ENCODE data around the gene ECM2. TPM values are rescaled to one million over a fixed set of nuclear protein-coding genes. Genes with fewer than 3 reads are reported as not detected.
"Not testable (repeated sequence)": the region's sequence is repeated elsewhere in the genome, so short reads cannot be mapped to it uniquely, and the experiment has no call there.

Gene ECM2
- total RNA-seq (not detected), polyA plus RNA-seq (not detected), total RNA-seq (not detected)

- intact Hi-C loops (cut with micrococcal nuclease), result no loop called here
- Mint-ChIP-seq H3K27me3 (no peaks in the 10 kb centered on the region), H3K27ac (no peak within 1 kb of the TSS), H3K4me3 (no peak within 1 kb of the TSS), H3K36me3 (peaks cover 0 to 8% (median 3%) of the 10 kb centered on the region in 5 donors), H3K4me1 (peaks cover 0 to 6% (median 0%) of the 10 kb centered on the region in 7 donors), H3K9me3 (peaks cover 0 to 10% (median 2%) of the 10 kb centered on the region in 11 donors)
- no peak for ATAC-seq
- ChIA-PET CTCF (no interaction called here), POLR2A (no interaction called here)
- H3K4me1 ChIP-seq (ENCODE audit: control insufficient read depth in 2 of 2, insufficient read depth in 2 of 2, low read length in 2 of 2), result no peaks in the 10 kb centered on the region
- H3K27ac ChIP-seq (ENCODE audit: low read depth, low read length), result no peak within 1 kb of the TSS
- H3K27me3 ChIP-seq (ENCODE audit: control insufficient read depth in 2 of 2, insufficient read depth in 2 of 2, low read length in 2 of 2), result no peaks in the 10 kb centered on the region
- H3K9me3 ChIP-seq (ENCODE audit: control insufficient read depth in 2 of 3, low read length in 3 of 3), result no peaks in the 10 kb centered on the region
- H3K4me3 ChIP-seq (ENCODE audit: low read length), result no peak within 1 kb of the TSS
- no peaks in the 10 kb centered on the region for H3K36me3 ChIP-seq (ENCODE audit: control insufficient read depth in 2 of 3, insufficient read depth in 3 of 3, low read length in 3 of 3)
- no peak for DNase-seq
Observed at GRCh38 chr9:92535940-92536850, at the start of gene ECM2. TSS of gene ECM2 (minus strand) at chr9:92535990. CDS start at chr9:92522866, 13,124 bp downstream.

GRCh38 chr9:92576175-92576574, 40.4 kb upstream of the ECM2 start:
- Mint-ChIP-seq H3K4me1 (peaks cover 0 to 2% (median 0%) of the 10 kb centered on the region in 7 donors), H3K27ac (no peak overlapping the region), H3K36me3 (peaks cover 0 to 1% (median 0%) of the 10 kb centered on the region in 5 donors), H3K4me3 (no peak overlapping the region), H3K9me3 (peaks cover 0 to 20% (median 9%) of the 10 kb centered on the region in 11 donors), H3K27me3 (no peaks in the 10 kb centered on the region)
- Histone ChIP-seq H3K36me3 (ENCODE audit: control insufficient read depth in 2 of 3, insufficient read depth in 3 of 3, low read length in 3 of 3) (no peaks in the 10 kb centered on the region), H3K27ac (ENCODE audit: low read depth, low read length) (no peak overlapping the region), H3K4me3 (ENCODE audit: low read length) (no peak overlapping the region), H3K9me3 (ENCODE audit: control insufficient read depth in 2 of 3, low read length in 3 of 3) (no peaks in the 10 kb centered on the region), H3K27me3 (ENCODE audit: control insufficient read depth in 2 of 2, insufficient read depth in 2 of 2, low read length in 2 of 2) (no peaks in the 10 kb centered on the region), H3K4me1 (ENCODE audit: control insufficient read depth in 2 of 2, insufficient read depth in 2 of 2, low read length in 2 of 2) (no peaks in the 10 kb centered on the region)
- CTCF ChIA-PET, result no interaction called here
- ATAC-seq, result no peak
- DNase-seq, result no peak
- intact Hi-C loops (cut with micrococcal nuclease), result no loop called here
- POLR2A ChIA-PET, result interaction anchor here (0.7 kb wide), 1 partner anchor 1132 kb away, joined by 4 read pairs; no protein-coding TSS in a partner anchor

- H3K27ac ChIP-seq (ENCODE audit: low read depth, low read length); ATAC-seq; H3K36me3 ChIP-seq (ENCODE audit: control insufficient read depth in 2 of 3, insufficient read depth in 3 of 3, low read length in 3 of 3); CTCF ChIA-PET; intact Hi-C loops (cut with micrococcal nuclease); POLR2A ChIA-PET; H3K4me3 Mint-ChIP-seq; DNase-seq; H3K27me3 ChIP-seq (ENCODE audit: control insufficient read depth in 2 of 2, insufficient read depth in 2 of 2, low read length in 2 of 2); H3K4me1 ChIP-seq (ENCODE audit: control insufficient read depth in 2 of 2, insufficient read depth in 2 of 2, low read length in 2 of 2); H3K27ac Mint-ChIP-seq; H3K9me3 ChIP-seq (ENCODE audit: control insufficient read depth in 2 of 3, low read length in 3 of 3); H3K36me3 Mint-ChIP-seq; H3K27me3 Mint-ChIP-seq; H3K4me1 Mint-ChIP-seq; H3K4me3 ChIP-seq (ENCODE audit: low read length): not testable (repeated sequence)
- H3K9me3 Mint-ChIP-seq, result peaks cover 0 to 25% (median 10%) of the 10 kb centered on the region in 11 donors
Observed at GRCh38 chr9:92573612-92574011, 37.8 kb upstream of the ECM2 start.

- intact Hi-C loops (cut with micrococcal nuclease); H3K4me3 ChIP-seq (ENCODE audit: low read length); H3K27ac Mint-ChIP-seq; H3K9me3 ChIP-seq (ENCODE audit: control insufficient read depth in 2 of 3, low read length in 3 of 3); H3K4me1 ChIP-seq (ENCODE audit: control insufficient read depth in 2 of 2, insufficient read depth in 2 of 2, low read length in 2 of 2); H3K27me3 ChIP-seq (ENCODE audit: control insufficient read depth in 2 of 2, insufficient read depth in 2 of 2, low read length in 2 of 2); H3K4me1 Mint-ChIP-seq; H3K27me3 Mint-ChIP-seq; H3K36me3 ChIP-seq (ENCODE audit: control insufficient read depth in 2 of 3, insufficient read depth in 3 of 3, low read length in 3 of 3); H3K4me3 Mint-ChIP-seq; ATAC-seq; H3K27ac ChIP-seq (ENCODE audit: low read depth, low read length); H3K36me3 Mint-ChIP-seq; POLR2A ChIA-PET; DNase-seq: not testable (repeated sequence)
- CTCF ChIA-PET, result interaction anchor here (0.7 kb wide), 1 partner anchor 33 kb away, joined by 4 read pairs; no protein-coding TSS in a partner anchor
- peaks cover 0 to 38% (median 13%) of the 10 kb centered on the region in 11 donors for H3K9me3 Mint-ChIP-seq
Observed at GRCh38 chr9:92571871-92572270, 36.1 kb upstream of the ECM2 start.

GRCh38 chr9:92564982-92565381, 29.2 kb upstream of the ECM2 start:
- Mint-ChIP-seq H3K27me3 (no peaks in the 10 kb centered on the region), H3K27ac (no peak overlapping the region), H3K4me1 (no peaks in the 10 kb centered on the region), H3K36me3 (peaks cover 7 to 12% (median 8%) of the 10 kb centered on the region in 5 donors), H3K4me3 (no peak overlapping the region), H3K9me3 (peaks cover 3 to 45% (median 10%) of the 10 kb centered on the region in 11 donors)
- Histone ChIP-seq H3K36me3 (ENCODE audit: control insufficient read depth in 2 of 3, insufficient read depth in 3 of 3, low read length in 3 of 3) (no peaks in the 10 kb centered on the region), H3K4me3 (ENCODE audit: low read length) (no peak overlapping the region), H3K4me1 (ENCODE audit: control insufficient read depth in 2 of 2, insufficient read depth in 2 of 2, low read length in 2 of 2) (no peaks in the 10 kb centered on the region), H3K27ac (ENCODE audit: low read depth, low read length) (no peak overlapping the region), H3K9me3 (ENCODE audit: control insufficient read depth in 2 of 3, low read length in 3 of 3) (no peaks in the 10 kb centered on the region), H3K27me3 (ENCODE audit: control insufficient read depth in 2 of 2, insufficient read depth in 2 of 2, low read length in 2 of 2) (no peaks in the 10 kb centered on the region)
- CTCF ChIA-PET, result interaction anchor here (0.8 kb wide), 1 partner anchor 56 kb away, joined by 3 read pairs; no protein-coding TSS in a partner anchor
- POLR2A ChIA-PET, result no interaction called here
- no peak for ATAC-seq
- DNase-seq, result no peak
- intact Hi-C loops (cut with micrococcal nuclease), result no loop called here

GRCh38 chr9:92564504-92564903, 28.7 kb upstream of the ECM2 start:
- DNase-seq (no peak), ATAC-seq (no peak)
- Histone ChIP-seq H3K36me3 (ENCODE audit: control insufficient read depth in 2 of 3, insufficient read depth in 3 of 3, low read length in 3 of 3) (no peaks in the 10 kb centered on the region), H3K27ac (ENCODE audit: low read depth, low read length) (no peak overlapping the region), H3K4me1 (ENCODE audit: control insufficient read depth in 2 of 2, insufficient read depth in 2 of 2, low read length in 2 of 2) (no peaks in the 10 kb centered on the region), H3K27me3 (ENCODE audit: control insufficient read depth in 2 of 2, insufficient read depth in 2 of 2, low read length in 2 of 2) (no peaks in the 10 kb centered on the region), H3K9me3 (ENCODE audit: control insufficient read depth in 2 of 3, low read length in 3 of 3) (no peaks in the 10 kb centered on the region), H3K4me3 (ENCODE audit: low read length) (no peak overlapping the region)
- no peaks in the 10 kb centered on the region for H3K4me1 Mint-ChIP-seq
- no peaks in the 10 kb centered on the region for H3K27me3 Mint-ChIP-seq
- ChIA-PET POLR2A (no interaction called here), CTCF (interaction anchor here (0.8 kb wide), 1 partner anchor 55 kb away, joined by 3 read pairs; no protein-coding TSS in a partner anchor)
- intact Hi-C loops (cut with micrococcal nuclease), result no loop called here
- H3K9me3 Mint-ChIP-seq, result peaks cover 3 to 40% (median 11%) of the 10 kb centered on the region in 11 donors
- H3K27ac Mint-ChIP-seq, result no peak overlapping the region
- H3K4me3 Mint-ChIP-seq, result no peak overlapping the region
- peaks cover 7 to 12% (median 8%) of the 10 kb centered on the region in 5 donors for H3K36me3 Mint-ChIP-seq
